Caco-2 (cell line): ENCODE measurements around the gene MYH6. TPM values are rescaled to one million over a fixed set of nuclear protein-coding genes. Genes with fewer than 3 reads are reported as not detected.

ENCODE experiments used
- BruUV-seq: library from RNA; stranded (reverse); fragments of 400-500 nt; replicated peaks from 2 replicates; lab custom pipeline; 2021; lab: Mats Ljungman, UMichigan
- CTCF ChIA-PET: fragments of 300-600 bp; sonication (Branson Sonifier 250); formaldehyde crosslinking; loops from one replicate; lab custom pipeline; 2022; ENCODE audit warnings: antibody characterized with exemption; lab: Charles Lee
- POLR2A ChIA-PET: fragments of 300-600 bp; sonication (Branson Sonifier 250); formaldehyde crosslinking; loops from one replicate; lab custom pipeline; 2022; ENCODE audit warnings: antibody characterized with exemption; lab: Charles Lee
- DNase-seq, 2 experiments: peaks; one replicate each; pipeline versions ENCODE4 v3.0.0 to v3.0.0-alpha.2; 2020 to 2022
- H3K27me3 ChIP-seq: replicated peaks from 2 replicates; pipeline ENCODE4 v1.6.0; 2011; ENCODE audit warnings: low read length; ENCODE audit not compliant: control insufficient read depth, insufficient read depth
- H3K36me3 ChIP-seq: 2 replicates; pipeline ENCODE4 v1.5.1; 2011; ENCODE audit warnings: low read length; ENCODE audit not compliant: control insufficient read depth, insufficient read depth
- H3K4me1 ChIP-seq: fragments of 250-450 bp; sonication (Bioruptor Pico); 2 replicates; pipeline ENCODE4 v1.5.1; 2020; ENCODE audit warnings: mild to moderate bottlenecking
- H3K4me3 ChIP-seq: 2 replicates; pipeline ENCODE4 v1.5.1; 2011; ENCODE audit warnings: low read depth, mild to moderate bottlenecking, control low read depth, low read length
- H3K9me3 ChIP-seq: fragments of 250-450 bp; sonication (Bioruptor Pico); 2 replicates; pipeline ENCODE4 v1.5.1; 2020; ENCODE audit warnings: mild to moderate bottlenecking, moderate library complexity
- H3K27ac Mint-ChIP-seq: one replicate; pipeline ENCODE4 v1.8.0; 2022; ENCODE audit warnings: mixed read lengths; ENCODE audit not compliant: unreplicated experiment
- H3K27me3 Mint-ChIP-seq: one replicate; pipeline ENCODE4 v1.8.0; 2022; ENCODE audit warnings: mixed read lengths; ENCODE audit not compliant: insufficient read depth, unreplicated experiment
- H3K36me3 Mint-ChIP-seq: one replicate; pipeline ENCODE4 v1.8.0; 2022; ENCODE audit warnings: mild to moderate bottlenecking, mixed read lengths; ENCODE audit not compliant: insufficient read depth, unreplicated experiment
- H3K4me1 Mint-ChIP-seq: one replicate; pipeline ENCODE4 v1.8.0; 2022; ENCODE audit warnings: low read depth, mixed read lengths; ENCODE audit not compliant: unreplicated experiment
- H3K4me3 Mint-ChIP-seq: one replicate; pipeline ENCODE4 v1.8.0; 2022; ENCODE audit warnings: mild to moderate bottlenecking, moderate library complexity, mixed read lengths; ENCODE audit not compliant: unreplicated experiment
- H3K9me3 Mint-ChIP-seq: one replicate; pipeline ENCODE4 v1.8.0; 2022; ENCODE audit warnings: mixed read lengths; ENCODE audit not compliant: unreplicated experiment
- intact Hi-C: fragments of 100-400 bp; cut with micrococcal nuclease; formaldehyde crosslinking; loops from one replicate; pipeline ENCODE4 v1.10.0; 2022; ENCODE audit not compliant: unreplicated experiment
- total RNA-seq: library from RNA; stranded (reverse); gene quantifications from 2 replicates; pipeline ENCODE4 v1.2.3, GENCODE V29; 2022
- TF ChIP-seq, protein P1 (sequence below), 2 experiments: fragments of 200-600 bp in 1 of 2; IDR thresholded peaks; 1 replicate in 1 of 2; 2 replicates in 1 of 2; pipeline versions ENCODE4 v1.5.1 to v1.8.0; 2011 to 2022; ENCODE audit warnings: antibody characterized with exemption in 1 of 2, control low read depth in 1 of 2, inconsistent platforms in 1 of 2, low read depth in 1 of 2, low read length in 1 of 2, mild to moderate bottlenecking in 1 of 2, moderate library complexity in 1 of 2; ENCODE audit not compliant: insufficient read depth in 1 of 2, severe bottlenecking in 1 of 2, unreplicated experiment in 1 of 2

Gene MYH6
- total RNA-seq, 1 experiment from 2014 or later, result not detected

- intact Hi-C loops, result loop anchor here (1.0 to 10.0 kb wide), 5 partner anchors 28 to 274 kb away; partner anchors contain the start of genes NGDN and SLC22A17
- Mint-ChIP-seq H3K9me3 (no peaks in the 10 kb centered on the region), H3K36me3 (no peaks in the 10 kb centered on the region), H3K4me1 (no peaks in the 10 kb centered on the region), H3K27me3 (peaks cover 14% of the 10 kb centered on the region), H3K4me3 (no peak overlapping the region), H3K27ac (no peak overlapping the region)
- DNase-seq, result no peak
- no TSS peak for BruUV-seq
- CTCF ChIA-PET, result interaction anchor here (0.6 to 2.1 kb wide), 11 partner anchors 11 to 117 kb away, joined by 3 to 12 read pairs (median 4); partner anchors contain the start of genes HOMEZ, PABPN1, PPP1R3E and SLC22A17
- Histone ChIP-seq H3K4me3 (no peak overlapping the region), H3K36me3 (no peaks in the 10 kb centered on the region), H3K9me3 (no peaks in the 10 kb centered on the region), H3K4me1 (no peaks in the 10 kb centered on the region), H3K27me3 (no peaks in the 10 kb centered on the region)
- POLR2A ChIA-PET, result no interaction called here
- TF ChIP-seq, protein P1, sequence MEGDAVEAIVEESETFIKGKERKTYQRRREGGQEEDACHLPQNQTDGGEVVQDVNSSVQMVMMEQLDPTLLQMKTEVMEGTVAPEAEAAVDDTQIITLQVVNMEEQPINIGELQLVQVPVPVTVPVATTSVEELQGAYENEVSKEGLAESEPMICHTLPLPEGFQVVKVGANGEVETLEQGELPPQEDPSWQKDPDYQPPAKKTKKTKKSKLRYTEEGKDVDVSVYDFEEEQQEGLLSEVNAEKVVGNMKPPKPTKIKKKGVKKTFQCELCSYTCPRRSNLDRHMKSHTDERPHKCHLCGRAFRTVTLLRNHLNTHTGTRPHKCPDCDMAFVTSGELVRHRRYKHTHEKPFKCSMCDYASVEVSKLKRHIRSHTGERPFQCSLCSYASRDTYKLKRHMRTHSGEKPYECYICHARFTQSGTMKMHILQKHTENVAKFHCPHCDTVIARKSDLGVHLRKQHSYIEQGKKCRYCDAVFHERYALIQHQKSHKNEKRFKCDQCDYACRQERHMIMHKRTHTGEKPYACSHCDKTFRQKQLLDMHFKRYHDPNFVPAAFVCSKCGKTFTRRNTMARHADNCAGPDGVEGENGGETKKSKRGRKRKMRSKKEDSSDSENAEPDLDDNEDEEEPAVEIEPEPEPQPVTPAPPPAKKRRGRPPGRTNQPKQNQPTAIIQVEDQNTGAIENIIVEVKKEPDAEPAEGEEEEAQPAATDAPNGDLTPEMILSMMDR (IDR thresholded peaks at IDR 0.05; ENCODE audit: insufficient read depth in 1 of 2, low read depth in 1 of 2, low read length in 1 of 2, severe bottlenecking in 1 of 2, unreplicated experiment in 1 of 2), result no peak
Measured at GRCh38 chr14:23380197-23380914, 27.7 kb downstream of the MYH6 start.

DNA sequence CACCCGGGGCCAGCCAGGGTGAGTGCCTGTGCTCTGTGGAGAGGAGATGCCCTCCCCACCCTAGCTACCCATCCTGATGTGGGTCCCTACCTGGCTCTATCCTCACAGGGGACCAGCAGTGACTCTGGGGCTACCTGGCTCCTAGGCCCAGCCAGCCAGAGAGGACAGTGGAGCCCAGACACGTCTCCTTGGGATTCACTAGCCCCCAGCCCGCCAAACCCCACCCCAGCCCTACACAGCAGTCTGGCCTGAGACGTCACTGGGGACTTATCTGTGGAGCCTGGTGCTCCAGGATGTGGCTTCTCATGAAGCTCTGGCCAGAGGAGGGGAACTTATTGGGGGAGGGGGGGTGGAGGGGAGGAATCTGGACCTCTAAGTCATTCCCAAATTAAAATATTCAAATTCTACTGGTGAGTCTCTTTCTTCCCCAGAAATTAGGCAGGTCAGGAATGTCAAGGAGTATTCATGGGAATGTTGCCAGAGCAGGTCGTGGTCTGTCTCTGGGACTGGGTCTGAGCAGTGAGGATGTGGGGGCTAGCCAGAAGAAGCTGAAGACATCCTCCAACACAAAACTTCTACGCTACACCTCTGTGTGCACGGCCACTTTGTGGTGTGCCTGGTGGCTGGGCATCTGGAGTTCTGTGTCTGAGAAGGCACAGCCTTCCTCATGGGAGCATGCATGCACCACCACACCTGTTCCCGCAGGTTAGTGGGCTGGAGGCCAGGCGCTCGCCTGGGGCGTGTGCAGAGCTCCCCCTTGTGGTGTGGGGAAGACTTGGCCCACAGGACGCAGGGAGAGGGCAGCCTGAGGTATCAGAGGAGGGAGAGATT lies 28.5 kb downstream of the MYH6 start:
- Mint-ChIP-seq H3K9me3 (no peaks in the 10 kb centered on the region), H3K4me3 (no peak overlapping the region), H3K27ac (no peak overlapping the region), H3K4me1 (no peaks in the 10 kb centered on the region), H3K36me3 (no peaks in the 10 kb centered on the region), H3K27me3 (peaks cover 14% of the 10 kb centered on the region)
- BruUV-seq, result no TSS peak
- Histone ChIP-seq H3K27me3 (no peaks in the 10 kb centered on the region), H3K4me1 (no peaks in the 10 kb centered on the region), H3K36me3 (no peaks in the 10 kb centered on the region), H3K4me3 (no peak overlapping the region), H3K9me3 (no peaks in the 10 kb centered on the region)
- TF ChIP-seq, protein P1 (IDR thresholded peaks at IDR 0.05; ENCODE audit: insufficient read depth in 1 of 2, low read depth in 1 of 2, low read length in 1 of 2, severe bottlenecking in 1 of 2, unreplicated experiment in 1 of 2), result peak; percentile 92 to 97
- ChIA-PET POLR2A (no interaction called here), CTCF (interaction anchor here (0.5 to 2.1 kb wide), 12 partner anchors 10 to 217 kb away, joined by 3 to 12 read pairs (median 4); partner anchors contain the start of genes HOMEZ, PABPN1, PPP1R3E and SLC22A17)
- intact Hi-C loops, result loop anchor here (1.0 to 10.0 kb wide), 6 partner anchors 27 to 688 kb away; partner anchors contain the start of genes NGDN and SLC22A17
- DNase-seq, result peak; percentile 62 to 73

DNA sequence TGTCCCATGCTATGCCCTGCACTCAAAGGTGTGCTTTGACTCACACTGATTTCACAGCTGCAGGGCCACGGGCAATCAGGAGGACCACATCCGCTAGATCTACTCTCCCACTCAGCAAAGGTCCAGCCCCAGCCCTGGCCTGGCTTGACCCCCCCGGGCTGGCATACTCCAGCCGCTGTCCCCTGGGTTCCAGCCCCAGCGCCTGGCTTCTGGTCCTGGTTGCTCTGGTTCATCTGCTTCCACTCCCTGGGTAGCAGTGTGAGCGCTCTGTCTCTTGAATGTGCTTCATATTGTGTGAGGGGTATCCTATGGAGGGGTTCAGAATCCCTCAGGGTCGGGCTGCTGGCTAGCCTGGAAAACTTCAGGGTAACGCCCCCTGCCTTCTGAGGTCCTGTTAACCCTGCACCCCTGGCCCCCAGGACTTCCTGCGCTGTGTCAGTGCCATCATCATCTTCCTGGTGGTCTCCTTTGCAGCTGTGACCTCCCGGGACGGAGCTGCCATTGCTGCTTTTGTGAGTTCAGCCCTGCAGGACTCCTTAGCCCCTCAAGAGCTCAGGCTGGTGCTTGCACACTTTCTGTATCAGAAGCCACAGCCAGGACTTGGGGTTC lies 29.4 kb downstream of the MYH6 start:
- no peak overlapping the region for H3K27ac Mint-ChIP-seq
- no TSS peak for BruUV-seq
- H3K36me3 Mint-ChIP-seq, result no peaks in the 10 kb centered on the region
- no peak for DNase-seq
- H3K9me3 Mint-ChIP-seq, result no peaks in the 10 kb centered on the region
- Histone ChIP-seq H3K27me3 (no peaks in the 10 kb centered on the region), H3K9me3 (no peaks in the 10 kb centered on the region), H3K4me3 (no peak overlapping the region), H3K4me1 (no peaks in the 10 kb centered on the region), H3K36me3 (no peaks in the 10 kb centered on the region)
- intact Hi-C loops, result loop anchor here (5.0 kb wide), 1 partner anchor 689 kb away; no protein-coding TSS in a partner anchor
- TF ChIP-seq, protein P1 (IDR thresholded peaks at IDR 0.05; ENCODE audit: insufficient read depth in 1 of 2, low read depth in 1 of 2, low read length in 1 of 2, severe bottlenecking in 1 of 2, unreplicated experiment in 1 of 2), result no peak
- peaks cover 14% of the 10 kb centered on the region for H3K27me3 Mint-ChIP-seq
- no peaks in the 10 kb centered on the region for H3K4me1 Mint-ChIP-seq
- ChIA-PET POLR2A (no interaction called here), CTCF (interaction anchor here (0.5 to 2.1 kb wide), 3 partner anchors 52 to 217 kb away, joined by 4 to 12 read pairs (median 9); partner anchors contain the start of gene PPP1R3E)
- H3K4me3 Mint-ChIP-seq, result no peak overlapping the region
